ENCODE measurements around the gene SUN2. TPM values are rescaled to one million over a fixed set of nuclear protein-coding genes. Genes with fewer than 3 reads are reported as not detected.
A peak's percentile ranks its signal among the peaks of the same experiment; 100 is the strongest.

Gene SUN2
- total and polyA plus RNA-seq, 2 donors (not counting 1 experiment from before 2014, with no cell fraction given), result 224 to 305 TPM

- Histone ChIP-seq H2AFZ (ENCODE audit: insufficient read depth, low read depth, low read length, poor library complexity, severe bottlenecking) (no peak overlapping the region), H3K27ac (ENCODE audit: low read length in 2 of 2) (no peak overlapping the region), H4K20me1 (ENCODE audit: control insufficient read depth, insufficient read depth, low read length, poor library complexity, severe bottlenecking) (peaks cover 65% of the 10 kb centered on the region), H3K9ac (ENCODE audit: low read length) (no peak overlapping the region), H3K79me2 (ENCODE audit: control insufficient read depth, insufficient read depth, low read length) (peaks cover 32% of the 10 kb centered on the region), H3K36me3 (replicated peaks in 1 of 2; ENCODE audit: control extremely low read depth in 1 of 2, control insufficient read depth in 1 of 2, extremely low read depth in 1 of 2, insufficient read depth in 2 of 2, low read length in 1 of 2) (peaks cover 8 to 99% of the 10 kb centered on the region in 2 experiments), H3K4me2 (replicated peaks; ENCODE audit: low read depth, low read length, poor library complexity, severe bottlenecking) (no peak overlapping the region), H3K27me3 (replicated peaks in 1 of 4; ENCODE audit: control extremely low read depth in 1 of 4, control insufficient read depth in 3 of 4, insufficient read depth in 4 of 4, low read length in 3 of 4) (no peaks in the 10 kb centered on the region), H3K4me1 (ENCODE audit: control insufficient read depth in 2 of 2, insufficient read depth in 2 of 2, low read length in 2 of 2) (no peaks in the 10 kb centered on the region), H3K9me3 (ENCODE audit: control extremely low read depth in 1 of 3, control insufficient read depth in 2 of 3, insufficient read depth in 1 of 3, low read length in 2 of 3) (no peaks in the 10 kb centered on the region), H3K4me3 (ENCODE audit: control extremely low read depth in 1 of 5, extremely low read depth in 1 of 5, insufficient read depth in 1 of 5, low read depth in 2 of 5, low read length in 4 of 5) (no peak overlapping the region)
- H3K4me3 Mint-ChIP-seq, result no peak overlapping the region
- H3K9me3 Mint-ChIP-seq (ENCODE audit: insufficient read depth), result no peaks in the 10 kb centered on the region
- ChIA-PET CTCF (interaction anchor here (1.1 to 2.0 kb wide), 3 partner anchors 11 to 674 kb away, joined by 4 to 8 read pairs (median 4); no protein-coding TSS in a partner anchor), POLR2A (interaction anchor here (0.6 kb wide), 1 partner anchor 29 kb away, joined by 5 read pairs; no protein-coding TSS in a partner anchor)
- H3K27ac Mint-ChIP-seq, result no peak overlapping the region
- no peak for DNase-seq
- H3K4me1 Mint-ChIP-seq, result peaks cover 2% of the 10 kb centered on the region
- over 99% methylated on average over 14 of the region's 18 CpGs for WGBS (ENCODE audit: insufficient coverage)
- intact Hi-C loops (cut with micrococcal nuclease), result no loop called here
- ATAC-seq (ENCODE audit: low read depth), result no peak
- no peaks in the 10 kb centered on the region for H3K27me3 Mint-ChIP-seq
- TF ChIP-seq EZH2 (IDR thresholded peaks at IDR 0.05; ENCODE audit: borderline replicate concordance, insufficient read depth, low read depth, low read length, poor library complexity, severe bottlenecking), result no peak
- no peak for TF ChIP-seq CTCF (IDR thresholded peaks at IDR 0.05)
Observed at GRCh38 chr22:38725900-38726655, 29.7 kb downstream of the SUN2 start.

- no peak for TF ChIP-seq EZH2 (IDR thresholded peaks at IDR 0.05; ENCODE audit: borderline replicate concordance, insufficient read depth, low read depth, low read length, poor library complexity, severe bottlenecking)
- peak; percentile 78 for TF ChIP-seq CTCF (IDR thresholded peaks at IDR 0.05)
- Histone ChIP-seq H3K27me3 (replicated peaks in 1 of 4; ENCODE audit: control extremely low read depth in 1 of 4, control insufficient read depth in 3 of 4, insufficient read depth in 4 of 4, low read length in 3 of 4) (no peaks in the 10 kb centered on the region), H3K9ac (ENCODE audit: low read length) (no peak overlapping the region), H3K27ac (ENCODE audit: low read length in 2 of 2) (no peak overlapping the region), H3K79me2 (ENCODE audit: control insufficient read depth, insufficient read depth, low read length) (peaks cover 37% of the 10 kb centered on the region), H3K4me3 (ENCODE audit: control extremely low read depth in 1 of 5, extremely low read depth in 1 of 5, insufficient read depth in 1 of 5, low read depth in 2 of 5, low read length in 4 of 5) (no peak overlapping the region), H4K20me1 (ENCODE audit: control insufficient read depth, insufficient read depth, low read length, poor library complexity, severe bottlenecking) (peaks cover 60% of the 10 kb centered on the region), H2AFZ (ENCODE audit: insufficient read depth, low read depth, low read length, poor library complexity, severe bottlenecking) (no peak overlapping the region), H3K4me2 (replicated peaks; ENCODE audit: low read depth, low read length, poor library complexity, severe bottlenecking) (no peak overlapping the region), H3K9me3 (ENCODE audit: control extremely low read depth in 1 of 3, control insufficient read depth in 2 of 3, insufficient read depth in 1 of 3, low read length in 2 of 3) (no peaks in the 10 kb centered on the region), H3K36me3 (replicated peaks in 1 of 2; ENCODE audit: control extremely low read depth in 1 of 2, control insufficient read depth in 1 of 2, extremely low read depth in 1 of 2, insufficient read depth in 2 of 2, low read length in 1 of 2) (peaks cover 8 to 95% of the 10 kb centered on the region in 2 experiments), H3K4me1 (ENCODE audit: control insufficient read depth in 2 of 2, insufficient read depth in 2 of 2, low read length in 2 of 2) (no peaks in the 10 kb centered on the region)
- ATAC-seq (ENCODE audit: low read depth) (peak; percentile 62), DNase-seq (peak; percentile 58)
- ChIA-PET CTCF (interaction anchor here (0.6 to 2.0 kb wide), 14 partner anchors 9 to 278 kb away, joined by 3 to 10 read pairs (median 4); partner anchors contain the start of genes GTPBP1 and NPTXR), POLR2A (no interaction called here)
- intact Hi-C loops (cut with micrococcal nuclease), result no loop called here
- Mint-ChIP-seq H3K27me3 (no peaks in the 10 kb centered on the region), H3K27ac (peak overlapping the region; percentile 12), H3K9me3 (ENCODE audit: insufficient read depth) (no peaks in the 10 kb centered on the region), H3K4me3 (no peak overlapping the region), H3K4me1 (peaks cover 2% of the 10 kb centered on the region)
- WGBS (ENCODE audit: insufficient coverage), result 94% methylated on average over 3 of the region's 3 CpGs
Observed at GRCh38 chr22:38724926-38725571, 30.7 kb downstream of the SUN2 start.

Measured in B cell (primary cell).